ENCODE measurements around the gene ZNF182. TPM values are rescaled to one million over a fixed set of nuclear protein-coding genes. Genes with fewer than 3 reads are reported as not detected.
A peak's percentile ranks its signal among the peaks of the same experiment; 100 is the strongest.
"Not testable (repeated sequence)": the region's sequence is repeated elsewhere in the genome, so short reads cannot be mapped to it uniquely, and the experiment has no call there.

Gene ZNF182
- total RNA-seq, 6 experiments from 2014 or later, result 2.0 to 2.7 (median 2.5) TPM

GRCh38 chrX:48021026-48021900, 17.5 kb upstream of the ZNF182 start:
- Mint-ChIP-seq H3K36me3 (ENCODE audit: low read depth) (no peaks in the 10 kb centered on the region), H3K4me1 (ENCODE audit: low read depth) (peaks cover 6% of the 10 kb centered on the region), H3K27me3 (ENCODE audit: insufficient read depth) (peaks cover 3% of the 10 kb centered on the region), H3K27ac (peak overlapping the region; percentile 98), H3K9me3 (no peaks in the 10 kb centered on the region), H3K4me3 (peak overlapping the region; percentile 90)
- TF ChIP-seq CTCF (IDR thresholded peaks at IDR 0.05), result no peak
- DNase-seq, result peak; percentile 67

GRCh38 chrX:48020472-48020871, 16.7 kb upstream of the ZNF182 start:
- not testable (repeated sequence) for H3K27me3 Mint-ChIP-seq (ENCODE audit: insufficient read depth); H3K36me3 Mint-ChIP-seq (ENCODE audit: low read depth); H3K4me3 Mint-ChIP-seq; H3K27ac Mint-ChIP-seq; DNase-seq; H3K4me1 Mint-ChIP-seq (ENCODE audit: low read depth); H3K9me3 Mint-ChIP-seq

GRCh38 chrX:48019892-48020291, 16.1 kb upstream of the ZNF182 start:
- not testable (repeated sequence) for H3K4me3 Mint-ChIP-seq; H3K27me3 Mint-ChIP-seq (ENCODE audit: insufficient read depth); H3K4me1 Mint-ChIP-seq (ENCODE audit: low read depth); H3K9me3 Mint-ChIP-seq; H3K27ac Mint-ChIP-seq; DNase-seq; H3K36me3 Mint-ChIP-seq (ENCODE audit: low read depth)

GRCh38 chrX:48016583-48017310, 13.0 kb upstream of the ZNF182 start:
- H3K36me3 Mint-ChIP-seq (ENCODE audit: low read depth); H3K27ac Mint-ChIP-seq; H3K27me3 Mint-ChIP-seq (ENCODE audit: insufficient read depth); DNase-seq; H3K9me3 Mint-ChIP-seq; H3K4me1 Mint-ChIP-seq (ENCODE audit: low read depth); H3K4me3 Mint-ChIP-seq: not testable (repeated sequence)

- not testable (repeated sequence) for H3K27me3 Mint-ChIP-seq (ENCODE audit: insufficient read depth); DNase-seq; H3K4me1 Mint-ChIP-seq (ENCODE audit: low read depth); H3K4me3 Mint-ChIP-seq; H3K36me3 Mint-ChIP-seq (ENCODE audit: low read depth); H3K9me3 Mint-ChIP-seq; H3K27ac Mint-ChIP-seq
Measured at GRCh38 chrX:48009445-48009960, 5.7 kb upstream of the ZNF182 start.

GRCh38 chrX:48006688-48007087, 2.9 kb upstream of the ZNF182 start, which contains the start of gene SPACA5:
TSS of gene SPACA5 (plus strand) at chrX:48006988. CDS start at chrX:48007803, 815 bp downstream.
- H3K27ac Mint-ChIP-seq; H3K9me3 Mint-ChIP-seq; DNase-seq; H3K27me3 Mint-ChIP-seq (ENCODE audit: insufficient read depth); H3K4me3 Mint-ChIP-seq; H3K36me3 Mint-ChIP-seq (ENCODE audit: low read depth): not testable (repeated sequence)
- peaks cover 14% of the 10 kb centered on the region for H3K4me1 Mint-ChIP-seq (ENCODE audit: low read depth)

- Mint-ChIP-seq H3K4me1 (ENCODE audit: low read depth) (peaks cover 14% of the 10 kb centered on the region), H3K4me3 (peak overlapping the region; percentile 95), H3K27me3 (ENCODE audit: insufficient read depth) (peaks cover 8% of the 10 kb centered on the region), H3K36me3 (ENCODE audit: low read depth) (peaks cover 12% of the 10 kb centered on the region), H3K27ac (peak overlapping the region; percentile 94), H3K9me3 (no peaks in the 10 kb centered on the region)
- no peak for TF ChIP-seq CTCF (IDR thresholded peaks at IDR 0.05)
- DNase-seq, result no peak
Measured at GRCh38 chrX:48003367-48003757, 427 bp downstream of the ZNF182 start.

- H3K27ac Mint-ChIP-seq, result no peak overlapping the region
- H3K4me3 Mint-ChIP-seq, result peak overlapping the region; percentile 95
- H3K9me3 Mint-ChIP-seq, result no peaks in the 10 kb centered on the region
Measured at GRCh38 chrX:48002929-48003328, 860 bp downstream of the ZNF182 start.

More at GRCh38 chrX:48002929-48003328, 860 bp downstream of the ZNF182 start:
- peaks cover 12% of the 10 kb centered on the region for H3K36me3 Mint-ChIP-seq (ENCODE audit: low read depth)
- H3K27me3 Mint-ChIP-seq (ENCODE audit: insufficient read depth), result peaks cover 8% of the 10 kb centered on the region
- TF ChIP-seq CTCF (IDR thresholded peaks at IDR 0.05), result no peak
- H3K4me1 Mint-ChIP-seq (ENCODE audit: low read depth), result peaks cover 14% of the 10 kb centered on the region
- no peak for DNase-seq
